ENCODE results near the gene PALLD. TPM values are rescaled to one million over a fixed set of nuclear protein-coding genes. Genes with fewer than 3 reads are reported as not detected.

Gene PALLD
- polyA plus RNA-seq, 1 donor from 2014 or later: 20.5 TPM

DNA sequence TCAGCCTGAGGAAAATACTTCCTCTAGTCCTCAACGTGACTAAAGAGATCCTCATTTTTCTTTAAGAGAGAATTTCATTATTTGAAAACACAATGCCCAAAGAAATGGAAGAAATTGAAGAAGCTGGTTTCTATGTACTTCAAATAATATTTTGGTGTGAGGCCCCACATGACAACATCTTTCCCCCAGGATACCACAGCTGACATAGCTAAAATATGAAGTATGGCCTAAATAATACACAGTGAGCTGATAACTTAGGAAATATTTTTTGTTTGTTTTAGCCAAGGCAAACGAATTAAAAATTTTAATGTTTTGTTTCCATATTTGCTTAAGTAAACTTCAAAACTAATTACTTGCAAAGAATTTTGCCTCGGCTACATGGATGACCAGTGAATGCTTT, 364.0 kb downstream of the PALLD start:
- Histone ChIP-seq H4K20me1 (ENCODE audit: insufficient read depth) (no peaks in the 10 kb centered on the region), H3K79me2 (replicated peaks; ENCODE audit: insufficient read depth, low read length) (peaks cover 85% of the 10 kb centered on the region)
- no peak for TF ChIP-seq MXI1 (conservative IDR thresholded peaks at IDR 0.05; ENCODE audit: poor library complexity, severe bottlenecking)
- TF ChIP-seq SMC3 (conservative IDR thresholded peaks at IDR 0.05; ENCODE audit: poor library complexity): no peak
- TF ChIP-seq POLR2AphosphoS5 (IDR thresholded peaks at IDR 0.05): no peak
- TF ChIP-seq, protein P1, sequence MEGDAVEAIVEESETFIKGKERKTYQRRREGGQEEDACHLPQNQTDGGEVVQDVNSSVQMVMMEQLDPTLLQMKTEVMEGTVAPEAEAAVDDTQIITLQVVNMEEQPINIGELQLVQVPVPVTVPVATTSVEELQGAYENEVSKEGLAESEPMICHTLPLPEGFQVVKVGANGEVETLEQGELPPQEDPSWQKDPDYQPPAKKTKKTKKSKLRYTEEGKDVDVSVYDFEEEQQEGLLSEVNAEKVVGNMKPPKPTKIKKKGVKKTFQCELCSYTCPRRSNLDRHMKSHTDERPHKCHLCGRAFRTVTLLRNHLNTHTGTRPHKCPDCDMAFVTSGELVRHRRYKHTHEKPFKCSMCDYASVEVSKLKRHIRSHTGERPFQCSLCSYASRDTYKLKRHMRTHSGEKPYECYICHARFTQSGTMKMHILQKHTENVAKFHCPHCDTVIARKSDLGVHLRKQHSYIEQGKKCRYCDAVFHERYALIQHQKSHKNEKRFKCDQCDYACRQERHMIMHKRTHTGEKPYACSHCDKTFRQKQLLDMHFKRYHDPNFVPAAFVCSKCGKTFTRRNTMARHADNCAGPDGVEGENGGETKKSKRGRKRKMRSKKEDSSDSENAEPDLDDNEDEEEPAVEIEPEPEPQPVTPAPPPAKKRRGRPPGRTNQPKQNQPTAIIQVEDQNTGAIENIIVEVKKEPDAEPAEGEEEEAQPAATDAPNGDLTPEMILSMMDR (IDR thresholded peaks at IDR 0.05; ENCODE audit: poor library complexity, severe bottlenecking): no peak
- TF ChIP-seq RAD21 (conservative IDR thresholded peaks at IDR 0.05): no peak
- no peak for TF ChIP-seq EZH2 (IDR thresholded peaks at IDR 0.05; ENCODE audit: borderline replicate concordance, insufficient read depth, low read length, poor library complexity, severe bottlenecking)
- TF ChIP-seq, protein P2, sequence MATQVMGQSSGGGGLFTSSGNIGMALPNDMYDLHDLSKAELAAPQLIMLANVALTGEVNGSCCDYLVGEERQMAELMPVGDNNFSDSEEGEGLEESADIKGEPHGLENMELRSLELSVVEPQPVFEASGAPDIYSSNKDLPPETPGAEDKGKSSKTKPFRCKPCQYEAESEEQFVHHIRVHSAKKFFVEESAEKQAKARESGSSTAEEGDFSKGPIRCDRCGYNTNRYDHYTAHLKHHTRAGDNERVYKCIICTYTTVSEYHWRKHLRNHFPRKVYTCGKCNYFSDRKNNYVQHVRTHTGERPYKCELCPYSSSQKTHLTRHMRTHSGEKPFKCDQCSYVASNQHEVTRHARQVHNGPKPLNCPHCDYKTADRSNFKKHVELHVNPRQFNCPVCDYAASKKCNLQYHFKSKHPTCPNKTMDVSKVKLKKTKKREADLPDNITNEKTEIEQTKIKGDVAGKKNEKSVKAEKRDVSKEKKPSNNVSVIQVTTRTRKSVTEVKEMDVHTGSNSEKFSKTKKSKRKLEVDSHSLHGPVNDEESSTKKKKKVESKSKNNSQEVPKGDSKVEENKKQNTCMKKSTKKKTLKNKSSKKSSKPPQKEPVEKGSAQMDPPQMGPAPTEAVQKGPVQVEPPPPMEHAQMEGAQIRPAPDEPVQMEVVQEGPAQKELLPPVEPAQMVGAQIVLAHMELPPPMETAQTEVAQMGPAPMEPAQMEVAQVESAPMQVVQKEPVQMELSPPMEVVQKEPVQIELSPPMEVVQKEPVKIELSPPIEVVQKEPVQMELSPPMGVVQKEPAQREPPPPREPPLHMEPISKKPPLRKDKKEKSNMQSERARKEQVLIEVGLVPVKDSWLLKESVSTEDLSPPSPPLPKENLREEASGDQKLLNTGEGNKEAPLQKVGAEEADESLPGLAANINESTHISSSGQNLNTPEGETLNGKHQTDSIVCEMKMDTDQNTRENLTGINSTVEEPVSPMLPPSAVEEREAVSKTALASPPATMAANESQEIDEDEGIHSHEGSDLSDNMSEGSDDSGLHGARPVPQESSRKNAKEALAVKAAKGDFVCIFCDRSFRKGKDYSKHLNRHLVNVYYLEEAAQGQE (IDR thresholded peaks at IDR 0.05; ENCODE audit: borderline replicate concordance): no peak
- no peak for TF ChIP-seq TAF1 (IDR thresholded peaks at IDR 0.05; ENCODE audit: low read depth)

DNA sequence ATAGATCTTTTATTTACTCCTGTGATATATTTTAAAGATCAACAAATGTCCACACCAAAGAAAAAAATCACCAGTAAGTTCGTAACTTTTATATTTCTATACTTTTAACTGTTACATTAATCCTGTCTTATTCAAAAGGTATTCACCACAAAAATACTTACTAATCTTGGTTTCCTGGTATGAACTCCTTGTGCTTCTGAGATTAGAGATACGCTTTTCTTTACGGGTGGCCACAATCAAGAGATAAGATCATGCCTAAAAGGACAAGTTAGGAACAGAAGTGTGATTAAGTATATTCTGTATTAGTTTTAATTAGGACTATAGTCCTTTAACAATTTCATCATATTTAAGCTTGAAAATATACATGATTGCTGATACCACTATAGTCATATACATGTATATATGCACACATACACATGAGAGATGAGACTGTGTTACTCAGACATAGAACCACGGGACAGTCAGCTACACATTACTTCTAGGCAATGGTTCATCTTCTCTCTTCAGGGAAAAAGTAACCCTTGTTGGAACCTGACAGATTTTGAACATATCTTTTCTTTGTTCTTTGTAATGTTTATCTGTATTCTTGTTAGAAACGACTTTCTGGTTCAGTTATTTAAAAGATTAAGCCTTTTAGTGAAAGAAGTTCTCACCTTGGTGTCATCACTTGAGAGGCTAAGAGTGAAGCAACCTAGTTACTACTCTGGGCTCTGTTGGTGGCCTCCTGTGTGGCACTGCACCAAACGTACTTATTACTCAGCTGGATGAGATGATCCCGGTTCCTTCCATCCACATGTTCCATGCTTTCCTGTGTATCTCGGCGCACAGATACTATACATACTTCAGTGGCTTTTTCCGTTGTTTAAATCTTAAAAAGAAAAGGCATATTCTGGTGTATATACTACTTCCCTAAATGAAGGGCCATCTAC, 367.1 kb downstream of the PALLD start:
- Histone ChIP-seq H3K9me2 (ENCODE audit: insufficient read depth, low read length) (no peaks in the 10 kb centered on the region), H2AFZ (ENCODE audit: low read depth, low read length) (no peak overlapping the region), H3K79me2 (replicated peaks; ENCODE audit: insufficient read depth, low read length) (peaks cover 86% of the 10 kb centered on the region), H3K9me3 (ENCODE audit: low read length) (peaks cover 5% of the 10 kb centered on the region), H3K4me2 (ENCODE audit: low read length) (no peak overlapping the region), H3K27ac (ENCODE audit: low read length) (no peak overlapping the region), H3K4me3 (ENCODE audit: low read length) (no peak overlapping the region), H3K27me3 (ENCODE audit: insufficient read depth, low read depth, low read length) (no peaks in the 10 kb centered on the region), H3K9ac (ENCODE audit: low read length) (no peak overlapping the region), H3K36me3 (ENCODE audit: insufficient read depth, low read length) (no peaks in the 10 kb centered on the region), H3F3A (ENCODE audit: insufficient read depth, low read length, poor library complexity, severe bottlenecking) (no peaks in the 10 kb centered on the region), H4K20me1 (ENCODE audit: insufficient read depth) (no peaks in the 10 kb centered on the region)
- no peak for TF ChIP-seq TAF1 (IDR thresholded peaks at IDR 0.05; ENCODE audit: low read depth)
- TF ChIP-seq EP300 (conservative IDR thresholded peaks at IDR 0.05; ENCODE audit: poor library complexity, severe bottlenecking): no peak
- TF ChIP-seq MXI1 (conservative IDR thresholded peaks at IDR 0.05; ENCODE audit: poor library complexity, severe bottlenecking): no peak
- no peak for TF ChIP-seq RAD21 (conservative IDR thresholded peaks at IDR 0.05)
- TF ChIP-seq, protein P2 (IDR thresholded peaks at IDR 0.05; ENCODE audit: borderline replicate concordance): no peak
- no peak for TF ChIP-seq POLR2AphosphoS5 (IDR thresholded peaks at IDR 0.05)
- no peak for TF ChIP-seq EZH2 (IDR thresholded peaks at IDR 0.05; ENCODE audit: borderline replicate concordance, insufficient read depth, low read length, poor library complexity, severe bottlenecking)
- TF ChIP-seq SMC3 (conservative IDR thresholded peaks at IDR 0.05; ENCODE audit: poor library complexity): no peak
- TF ChIP-seq, protein P1 (IDR thresholded peaks at IDR 0.05; ENCODE audit: poor library complexity, severe bottlenecking): no peak

More for the DNA sequence above, 364.0 kb downstream of the PALLD start:
- Histone ChIP-seq H3K4me3 (ENCODE audit: low read length) (no peak overlapping the region), H3K9me2 (ENCODE audit: insufficient read depth, low read length) (no peaks in the 10 kb centered on the region), H3F3A (ENCODE audit: insufficient read depth, low read length, poor library complexity, severe bottlenecking) (no peaks in the 10 kb centered on the region), H2AFZ (ENCODE audit: low read depth, low read length) (no peak overlapping the region), H3K27me3 (ENCODE audit: insufficient read depth, low read depth, low read length) (no peaks in the 10 kb centered on the region), H3K9me3 (ENCODE audit: low read length) (peaks cover 5% of the 10 kb centered on the region), H3K9ac (ENCODE audit: low read length) (no peak overlapping the region), H3K36me3 (ENCODE audit: insufficient read depth, low read length) (no peaks in the 10 kb centered on the region), H3K4me2 (ENCODE audit: low read length) (no peak overlapping the region), H3K27ac (ENCODE audit: low read length) (no peak overlapping the region)
